Esophagus muscularis mucosa (tissue), 4 donors: Measurements from ENCODE around the gene MRPL58.

Experiments used
- CTCF ChIP-seq, 3 experiments: fragments of 200-600 bp in 2 of 3; fragments of 450-650 bp in 1 of 3; sonication (generic) in 2 of 3; IDR thresholded peaks; one replicate each; pipeline ENCODE4 v1.5.1; 2017 to 2019; ENCODE audit warnings: antibody characterized with exemption in 3 of 3, mild to moderate bottlenecking in 2 of 3, moderate library complexity in 1 of 3
- EP300 ChIP-seq: sonication (generic); formaldehyde crosslinking; IDR thresholded peaks from one replicate; pipeline ENCODE4 v1.6.1; 2017; ENCODE audit warnings: antibody characterized with exemption
- POLR2A ChIP-seq: fragments of 450-650 bp; IDR thresholded peaks from one replicate; pipeline ENCODE4 v1.6.1; 2017; ENCODE audit warnings: antibody characterized with exemption, moderate library complexity, mild to moderate bottlenecking, low read depth
- POLR2AphosphoS5 ChIP-seq, 2 donors: sonication (generic); formaldehyde crosslinking; IDR thresholded peaks; one replicate each; pipeline ENCODE4 v1.6.1; 2017; ENCODE audit warnings: antibody characterized with exemption in 2 of 2

GRCh38 chr17:74968361-74968780 is 44.1 kb upstream of the MRPL58 start:
- TF ChIP-seq CTCF (IDR thresholded peaks at IDR 0.05), result no peak
- no peak for TF ChIP-seq EP300
- no peak for TF ChIP-seq POLR2AphosphoS5 (IDR thresholded peaks at IDR 0.05)
- TF ChIP-seq POLR2A, result no peak
